ENCODE measurements around the gene NFATC3.

DNA sequence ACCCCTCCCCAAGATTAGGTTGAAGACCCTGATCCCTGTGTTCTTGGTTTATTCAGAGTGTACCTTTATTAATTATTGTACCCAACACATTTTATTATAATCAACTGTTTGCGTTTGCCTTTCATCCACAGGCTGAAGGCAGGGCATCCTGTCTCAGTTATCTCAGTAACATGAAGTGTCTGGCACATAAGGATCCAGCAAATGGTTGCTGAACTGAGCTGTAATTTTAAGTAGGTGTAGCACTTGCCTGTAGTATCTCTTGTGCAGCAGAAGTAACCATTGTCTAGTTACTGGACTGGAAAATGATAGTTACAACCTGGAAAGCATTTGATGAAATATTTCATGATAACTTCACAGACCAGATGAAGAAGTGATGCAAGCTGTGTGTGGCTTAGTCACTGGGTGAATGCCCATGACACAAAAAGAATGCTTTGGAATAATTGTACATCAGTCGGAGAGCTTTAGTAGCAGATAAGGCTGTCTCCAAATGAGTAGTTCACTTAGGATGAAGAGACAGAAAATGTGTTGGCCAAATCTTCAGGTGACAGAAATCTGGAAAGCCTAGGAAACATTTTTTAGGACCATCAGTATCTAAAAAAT, 94.1 kb downstream of the NFATC3 start:
- TF ChIP-seq POLR2A (IDR thresholded peaks at IDR 0.05) (no peak), CTCF (IDR thresholded peaks at IDR 0.05) (no peak)

All from heart left ventricle (tissue), 13 donors.